H1 (cell line): ENCODE measurements around the gene MARS1. TPM values are rescaled to one million over a fixed set of nuclear protein-coding genes. Genes with fewer than 3 reads are reported as not detected.

Source experiments
- CHD7 ChIP-seq: fragments of 300-600 bp; sonication (generic); IDR thresholded peaks from 2 replicates; pipeline ENCODE4 v1.7.1; 2012; ENCODE audit warnings: low read length, moderate library complexity, mild to moderate bottlenecking, inconsistent platforms; ENCODE audit not compliant: insufficient replicate concordance
- CTCF ChIP-seq, 3 experiments: IDR thresholded peaks; 1 replicate in 2 of 3; 2 replicates in 1 of 3; pipeline versions ENCODE4 v1.5.1 to v1.6.1; 2011; ENCODE audit warnings: low read length in 3 of 3, mild to moderate bottlenecking in 3 of 3, inconsistent platforms in 2 of 3, low read depth in 1 of 3, moderate library complexity in 1 of 3; ENCODE audit not compliant: insufficient read depth in 1 of 3; ENCODE audit errors: control extremely low read depth in 1 of 3
- EP300 ChIP-seq, 2 experiments: IDR thresholded peaks; 1 replicate in 1 of 2; 2 replicates in 1 of 2; pipeline ENCODE4 v1.6.1; 2011 to 2012; ENCODE audit warnings: low read depth in 2 of 2, low read length in 2 of 2, mild to moderate bottlenecking in 2 of 2, borderline replicate concordance in 1 of 2, inconsistent platforms in 1 of 2, moderate library complexity in 1 of 2
- NRF1 ChIP-seq: IDR thresholded peaks from 2 replicates; pipeline ENCODE4 v1.6.1; 2011; ENCODE audit warnings: mild to moderate bottlenecking, low read depth, low read length, improper control_type of control experiment
- SIN3A ChIP-seq, 2 experiments: IDR thresholded peaks in 1 of 2; conservative IDR thresholded peaks in 1 of 2; 2 replicates each; pipeline ENCODE4 v1.6.1; 2011 to 2012; ENCODE audit warnings: low read length in 2 of 2, improper control_type of control experiment in 1 of 2, low read depth in 1 of 2, mild to moderate bottlenecking in 1 of 2
- YY1 ChIP-seq: IDR thresholded peaks from 2 replicates; pipeline ENCODE4 v1.6.1; 2011; ENCODE audit warnings: low read depth, mild to moderate bottlenecking, low read length
- polyA plus RNA-seq, 7 experiments: library from polyadenylated mRNA; depleted of rRNA in 3 of 7; stranded (reverse) in 5 of 7; unstranded in 2 of 7; fragments of >200 nt in 5 of 7; fragments of 200-250 nt in 2 of 7; gene quantifications; 1 replicate in 5 of 7; 2 replicates in 1 of 7; 4 replicates in 1 of 7; pipeline versions ENCODE4 v1.2.1 to v1.2.3, GENCODE V29; 2011 to 2013; ENCODE audit warnings: missing spikeins in 2 of 7, mixed read lengths in 2 of 7
- total RNA-seq: library from RNA; stranded (reverse); fragmentation: NEBNext Ultra II Directional; extraction: Animal tissue kit (Norgen Biotek cat#: 25700); gene quantifications from 2 replicates; pipeline ENCODE4 v1.2.1, GENCODE V29; 2021

The MARS1 gene
- total and polyA plus RNA-seq, 2 of the 8 experiments (the other 6 are each of a cell fraction or from before 2014, with no cell fraction given), result 194 to 407 TPM

GRCh38 chr12:57452937-57453509 is 34.8 kb upstream of the MARS1 start (continued):
- peak in 2 of 3 experiments; percentile 97 to 99; a peak in 3 of 4 replicates for TF ChIP-seq CTCF (IDR thresholded peaks at IDR 0.05; ENCODE audit: control extremely low read depth in 1 of 3, insufficient read depth in 1 of 3, low read depth in 1 of 3, low read length in 3 of 3)
- no peak for TF ChIP-seq CHD7
- TF ChIP-seq YY1, result 0 out of 2 replicates have a peak, but pooled peaks have one; percentile 17
- TF ChIP-seq SIN3A (conservative IDR thresholded peaks at IDR 0.05 in 1 of 2, IDR thresholded peaks at IDR 0.05 in 1 of 2; ENCODE audit: low read depth in 1 of 2, low read length in 2 of 2), result peak in 1 of 2 experiments; percentile 69; a peak in 1 of 4 replicates
- TF ChIP-seq NRF1, result no peak
- TF ChIP-seq EP300 (IDR thresholded peaks at IDR 0.05; ENCODE audit: borderline replicate concordance in 1 of 2, low read depth in 2 of 2, low read length in 2 of 2), result no peak
